Endothelial cell of umbilical vein (primary cell): Measurements from ENCODE around the gene C17orf75. TPM values are rescaled to one million over a fixed set of nuclear protein-coding genes. Genes with fewer than 3 reads are reported as not detected.

Experiments
- BruUV-seq: library from RNA; stranded (reverse); fragments of 400-500 nt; replicated peaks from 2 replicates; lab custom pipeline; 2021; lab: Mats Ljungman, UMichigan
- CTCF ChIA-PET: fragments of 300-600, 350-600 bp; sonication (Branson Sonifier 250); formaldehyde crosslinking; loops from one replicate; lab custom pipeline; 2021; ENCODE audit warnings: antibody characterized with exemption, inconsistent platforms; lab: Charles Lee
- POLR2A ChIA-PET: fragments of 300-600, 350-600 bp; sonication (Branson Sonifier 250); formaldehyde crosslinking; loops from one replicate; lab custom pipeline; 2021; ENCODE audit warnings: antibody characterized with exemption, inconsistent platforms; lab: Charles Lee
- DNase-seq: peaks from one replicate; pipeline ENCODE4 v3.0.0-alpha.2; 2011; ENCODE audit warnings: low read depth, low spot score
- FAIRE-seq: peaks from 2 replicates; lab custom pipeline; 2011; peaks lifted over from hg19 to GRCh38; lab: Jason Lieb, UNC
- H2AFZ ChIP-seq: 2 replicates; pipeline ENCODE4 v1.6.0; 2012; ENCODE audit warnings: low read depth, low read length, control low read depth, inconsistent platforms
- H3K27ac ChIP-seq: 2 replicates; pipeline ENCODE4 v1.5.1; 2011; ENCODE audit warnings: low read depth, mild to moderate bottlenecking, control low read depth, low read length, moderate library complexity; ENCODE audit not compliant: insufficient read depth
- H3K27me3 ChIP-seq, 2 experiments: 2 replicates each; pipeline versions ENCODE4 v1.6.0 to v1.6.1; 2011; ENCODE audit warnings: low read length in 2 of 2, mixed read lengths in 1 of 2; ENCODE audit not compliant: control insufficient read depth in 2 of 2, insufficient read depth in 2 of 2
- H3K36me3 ChIP-seq, 2 experiments: 2 replicates in 1 of 2; 3 replicates in 1 of 2; pipeline ENCODE4 v1.5.1; 2011; ENCODE audit warnings: low read length in 2 of 2, mild to moderate bottlenecking in 1 of 2, moderate library complexity in 1 of 2; ENCODE audit not compliant: control insufficient read depth in 2 of 2, insufficient read depth in 2 of 2; ENCODE audit errors: extremely low read depth in 1 of 2
- H3K4me1 ChIP-seq: 3 replicates; pipeline ENCODE4 v1.5.1; 2011; ENCODE audit warnings: mild to moderate bottlenecking, low read length; ENCODE audit not compliant: control insufficient read depth, insufficient read depth; ENCODE audit errors: extremely low read depth
- H3K4me2 ChIP-seq: 2 replicates; pipeline ENCODE4 v1.6.1; 2011; ENCODE audit warnings: low read length, control low read depth, mixed read lengths; ENCODE audit not compliant: insufficient read depth
- H3K4me3 ChIP-seq, 3 experiments: fragments of 200-600 bp in 1 of 3; sonication (generic), shearing (Covaris generic) in 1 of 3; replicated peaks in 1 of 3; 2 replicates each; pipeline ENCODE4 v1.5.1; 2011 to 2016; ENCODE audit warnings: control low read depth in 3 of 3, low read length in 3 of 3, mild to moderate bottlenecking in 2 of 3, inconsistent platforms in 1 of 3, low read depth in 1 of 3, moderate library complexity in 1 of 3; ENCODE audit not compliant: insufficient read depth in 1 of 3
- H3K79me2 ChIP-seq: 2 replicates; pipeline ENCODE4 v1.6.0; 2012; ENCODE audit warnings: low read length, inconsistent platforms; ENCODE audit not compliant: control insufficient read depth, insufficient read depth
- H3K9ac ChIP-seq: replicated peaks from 2 replicates; pipeline ENCODE3; 2011; ENCODE audit warnings: low read length, control low read depth; ENCODE audit not compliant: insufficient read depth; ENCODE audit errors: extremely low read depth
- H3K9me1 ChIP-seq: replicated peaks from 3 replicates; pipeline ENCODE4 v1.6.0; 2011; ENCODE audit warnings: mild to moderate bottlenecking, low read length; ENCODE audit not compliant: control insufficient read depth, insufficient read depth; ENCODE audit errors: extremely low read depth
- H3K9me3 ChIP-seq: replicated peaks from 2 replicates; pipeline ENCODE4 v1.5.1; 2012; ENCODE audit warnings: low read length, inconsistent platforms; ENCODE audit not compliant: control insufficient read depth, insufficient read depth
- H4K20me1 ChIP-seq: replicated peaks from 2 replicates; pipeline ENCODE3; 2011; ENCODE audit warnings: mild to moderate bottlenecking, low read length; ENCODE audit not compliant: control insufficient read depth, insufficient read depth; ENCODE audit errors: extremely low read depth
- EZH2 ChIP-seq: IDR thresholded peaks from 2 replicates; pipeline ENCODE4 v1.6.1; 2012; ENCODE audit warnings: borderline replicate concordance, low read depth, mild to moderate bottlenecking, moderate library complexity, low read length, inconsistent platforms; ENCODE audit not compliant: severe bottlenecking
- FOS ChIP-seq: IDR thresholded peaks from 2 replicates; pipeline ENCODE4 v1.6.1; 2011; ENCODE audit warnings: mild to moderate bottlenecking, low read length, moderate library complexity, borderline replicate concordance; ENCODE audit not compliant: insufficient read depth
- GATA2 ChIP-seq: IDR thresholded peaks from 2 replicates; pipeline ENCODE4 v1.7.0; 2011; ENCODE audit warnings: low read depth, mild to moderate bottlenecking, moderate library complexity, mixed read lengths, low read length; ENCODE audit not compliant: insufficient read length, insufficient read depth
- JUN ChIP-seq: IDR thresholded peaks from 2 replicates; pipeline ENCODE4 v1.6.1; 2011; ENCODE audit warnings: borderline replicate concordance, low read depth; ENCODE audit not compliant: insufficient read length, insufficient read depth
- MYC ChIP-seq: IDR thresholded peaks from one replicate; pipeline ENCODE4 v1.6.1; 2011; ENCODE audit warnings: mild to moderate bottlenecking, low read depth, low read length
- POLR2A ChIP-seq: IDR thresholded peaks from 2 replicates; pipeline ENCODE4 v1.6.1; 2012; ENCODE audit warnings: low read depth, mild to moderate bottlenecking, control low read depth, low read length
- POLR2AphosphoS5 ChIP-seq: IDR thresholded peaks from 2 replicates; pipeline ENCODE4 v1.6.1; 2012; ENCODE audit warnings: low read depth, mild to moderate bottlenecking, control low read depth, low read length, moderate library complexity; ENCODE audit not compliant: insufficient read depth
- dilution Hi-C: fragments of 300-500 bp; cut with MboI; formaldehyde crosslinking; loops from one replicate; pipeline ENCODE4 v1.15.0; 2019; ENCODE audit warnings: low sequenced_read_pairs; ENCODE audit not compliant: extremely low pct_ligation_motif_present
- intact Hi-C: fragments of 100-400 bp; cut with micrococcal nuclease; formaldehyde crosslinking; loops from one replicate; pipeline ENCODE4 v1.10.0; 2022
- polyA plus RNA-seq, 4 experiments: library from polyadenylated mRNA; depleted of rRNA in 3 of 4; stranded (reverse) in 3 of 4; unstranded in 1 of 4; fragments of >200 nt; gene quantifications; 2 replicates each; pipeline versions ENCODE4 v1.2.1 to v1.2.3, GENCODE V29; 2011 to 2012; ENCODE audit warnings: missing spikeins in 1 of 4
- total RNA-seq: library from RNA; stranded (reverse); gene quantifications from 2 replicates; pipeline ENCODE4 v1.2.3, GENCODE V29; 2021
- TF ChIP-seq, protein P1 (sequence below): IDR thresholded peaks from 2 replicates; pipeline ENCODE4 v1.6.1; 2011; ENCODE audit not compliant: insufficient read depth, insufficient read length
- TF ChIP-seq, protein P2 (sequence below), 2 donors: IDR thresholded peaks; 1 replicate in 1 of 2; 2 replicates in 1 of 2; pipeline ENCODE4 v1.5.1; 2011; ENCODE audit warnings: low read length in 2 of 2, mild to moderate bottlenecking in 2 of 2, moderate library complexity in 2 of 2, control low read depth in 1 of 2, inconsistent platforms in 1 of 2, low read depth in 1 of 2; ENCODE audit not compliant: insufficient read depth in 1 of 2; ENCODE audit errors: extremely low read depth in 1 of 2

The C17orf75 gene
- total and polyA plus RNA-seq, 2 donors (not counting 3 experiments of a cell fraction or from before 2014, with no cell fraction given) = 8.8 to 21.5 TPM

GRCh38 chr17:32315171-32315570 lies 26.8 kb downstream of the C17orf75 start:
- Histone ChIP-seq H3K79me2 (no peaks in the 10 kb centered on the region), H3K27ac (no peak overlapping the region), H3K4me2 (no peak overlapping the region), H3K9me3 (no peaks in the 10 kb centered on the region), H3K4me3 (no peak overlapping the region), H2AFZ (no peak overlapping the region), H3K9ac (no peak overlapping the region), H3K36me3 (no peaks in the 10 kb centered on the region), H3K4me1 (no peaks in the 10 kb centered on the region), H3K27me3 (peaks cover 9 to 13% of the 10 kb centered on the region in 2 experiments), H4K20me1 (no peaks in the 10 kb centered on the region), H3K9me1 (no peaks in the 10 kb centered on the region)
- TF ChIP-seq FOS = no peak
- no peak for TF ChIP-seq JUN
- TF ChIP-seq POLR2AphosphoS5 = no peak
- no peak for TF ChIP-seq POLR2A
- TF ChIP-seq, protein P1, sequence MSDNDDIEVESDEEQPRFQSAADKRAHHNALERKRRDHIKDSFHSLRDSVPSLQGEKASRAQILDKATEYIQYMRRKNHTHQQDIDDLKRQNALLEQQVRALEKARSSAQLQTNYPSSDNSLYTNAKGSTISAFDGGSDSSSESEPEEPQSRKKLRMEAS = no peak
- no peak for TF ChIP-seq MYC
- no peak for TF ChIP-seq GATA2
- TF ChIP-seq EZH2 = no peak
- TF ChIP-seq, protein P2, sequence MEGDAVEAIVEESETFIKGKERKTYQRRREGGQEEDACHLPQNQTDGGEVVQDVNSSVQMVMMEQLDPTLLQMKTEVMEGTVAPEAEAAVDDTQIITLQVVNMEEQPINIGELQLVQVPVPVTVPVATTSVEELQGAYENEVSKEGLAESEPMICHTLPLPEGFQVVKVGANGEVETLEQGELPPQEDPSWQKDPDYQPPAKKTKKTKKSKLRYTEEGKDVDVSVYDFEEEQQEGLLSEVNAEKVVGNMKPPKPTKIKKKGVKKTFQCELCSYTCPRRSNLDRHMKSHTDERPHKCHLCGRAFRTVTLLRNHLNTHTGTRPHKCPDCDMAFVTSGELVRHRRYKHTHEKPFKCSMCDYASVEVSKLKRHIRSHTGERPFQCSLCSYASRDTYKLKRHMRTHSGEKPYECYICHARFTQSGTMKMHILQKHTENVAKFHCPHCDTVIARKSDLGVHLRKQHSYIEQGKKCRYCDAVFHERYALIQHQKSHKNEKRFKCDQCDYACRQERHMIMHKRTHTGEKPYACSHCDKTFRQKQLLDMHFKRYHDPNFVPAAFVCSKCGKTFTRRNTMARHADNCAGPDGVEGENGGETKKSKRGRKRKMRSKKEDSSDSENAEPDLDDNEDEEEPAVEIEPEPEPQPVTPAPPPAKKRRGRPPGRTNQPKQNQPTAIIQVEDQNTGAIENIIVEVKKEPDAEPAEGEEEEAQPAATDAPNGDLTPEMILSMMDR (IDR thresholded peaks at IDR 0.05; ENCODE audit: extremely low read depth in 1 of 2, insufficient read depth in 1 of 2, low read depth in 1 of 2, low read length in 2 of 2) = no peak
- BruUV-seq = no TSS peak
- FAIRE-seq = no peak
- dilution Hi-C loops = no loop called here
- ChIA-PET CTCF (interaction anchor here (0.7 to 4.9 kb wide), 6 partner anchors 15 to 112 kb away, joined by 3 to 94 read pairs (median 3); no protein-coding TSS in a partner anchor), POLR2A (no interaction called here)
- no peak for DNase-seq
- intact Hi-C loops = loop anchor here (10.0 kb wide), 1 partner anchor 310 kb away; the partner anchor contains the start of gene LRRC37B
